HepG2 (cell line): ENCODE measurements around the gene ENKUR. TPM values are rescaled to one million over a fixed set of nuclear protein-coding genes. Genes with fewer than 3 reads are reported as not detected.

Experiments used
- ATAC-seq: fragments of 200-7000 bp; cut with Tn5 transposase; 3 replicates; pipeline ENCODE4 v1.9.1; 2020; ENCODE audit warnings: mild to moderate bottlenecking, moderate library complexity
- BruUV-seq: library from RNA; stranded (reverse); fragments of 400-500 nt; replicated peaks from 2 replicates; lab custom pipeline; 2021; lab: Mats Ljungman, UMichigan
- CTCF ChIA-PET: fragments of 300-600 bp; formaldehyde crosslinking; extraction: SDS; loops from one replicate; lab custom pipeline; 2021; ENCODE audit warnings: low total read pairs, inconsistent platforms, low intra/inter-chr PET ratio; lab: Yijun Ruan, JAX
- POLR2A ChIA-PET: fragments of 350-600 bp; sonication (Branson Sonifier 250); formaldehyde crosslinking; loops from one replicate; lab custom pipeline; 2020; ENCODE audit warnings: antibody characterized with exemption, inconsistent platforms; lab: Yijun Ruan, JAX
- DNase-seq: peaks from one replicate; pipeline ENCODE4 v3.0.0-alpha.2; 2015; ENCODE audit warnings: low spot score
- FAIRE-seq: peaks from 3 replicates; lab custom pipeline; 2011; peaks lifted over from hg19 to GRCh38; lab: Jason Lieb, UNC
- H2AFZ ChIP-seq: one replicate; pipeline ENCODE4 v1.6.1; 2011; ENCODE audit warnings: low read length, inconsistent platforms
- H3K27ac ChIP-seq: fragments of 300-600 bp; 3 replicates; pipeline ENCODE4 v1.8.0; 2011; ENCODE audit warnings: mixed run types, mild to moderate bottlenecking, mixed read lengths, low read length, inconsistent platforms; ENCODE audit not compliant: insufficient read depth; ENCODE audit errors: extremely low read length
- H3K27me3 ChIP-seq, 2 experiments: fragments of 200-600 bp in 1 of 2; 2 replicates in 1 of 2; 3 replicates in 1 of 2; pipeline versions ENCODE4 v1.6.0 to v1.8.0; 2011; ENCODE audit warnings: low read length in 2 of 2, mild to moderate bottlenecking in 2 of 2, moderate library complexity in 2 of 2, inconsistent platforms in 1 of 2; ENCODE audit not compliant: insufficient read depth in 2 of 2, control insufficient read depth in 1 of 2
- H3K36me3 ChIP-seq, 2 experiments: fragments of 200-600 bp in 1 of 2; replicated peaks in 1 of 2; 2 replicates in 1 of 2; 3 replicates in 1 of 2; pipeline versions ENCODE4 v1.5.1 to v1.8.0; 2011; ENCODE audit warnings: low read length in 2 of 2, inconsistent platforms in 1 of 2; ENCODE audit not compliant: insufficient read depth in 2 of 2, control insufficient read depth in 1 of 2
- H3K4me1 ChIP-seq: 2 replicates; pipeline ENCODE4 v1.5.1; 2012; ENCODE audit warnings: low read length, inconsistent platforms; ENCODE audit not compliant: insufficient read depth
- H3K4me2 ChIP-seq: 2 replicates; pipeline ENCODE4 v1.6.0; 2011; ENCODE audit warnings: low read depth, low read length, inconsistent platforms
- H3K4me3 ChIP-seq, 3 experiments: fragments of 200-600 bp in 1 of 3; sonication (generic), shearing (Covaris generic) in 1 of 3; replicated peaks in 1 of 3; 2 replicates each; pipeline ENCODE4 v1.5.1; 2011 to 2016; ENCODE audit warnings: low read length in 3 of 3, inconsistent platforms in 2 of 3, low read depth in 2 of 3, mild to moderate bottlenecking in 2 of 3, control low read depth in 1 of 3, mixed read lengths in 1 of 3; ENCODE audit not compliant: insufficient read depth in 1 of 3
- H3K79me2 ChIP-seq: one replicate; pipeline ENCODE4 v1.6.1; 2011; ENCODE audit warnings: low read length, inconsistent platforms; ENCODE audit not compliant: insufficient read depth
- H3K9ac ChIP-seq: 2 replicates; pipeline ENCODE4 v1.6.0; 2011; ENCODE audit warnings: mild to moderate bottlenecking, low read depth, low read length, inconsistent platforms; ENCODE audit not compliant: insufficient read depth
- H3K9me3 ChIP-seq: 2 replicates; pipeline ENCODE4 v1.5.1; 2012; ENCODE audit warnings: mild to moderate bottlenecking, low read length
- H4K20me1 ChIP-seq: 2 replicates; pipeline ENCODE4 v1.6.0; 2011; ENCODE audit warnings: inconsistent platforms, mild to moderate bottlenecking, low read length, moderate library complexity; ENCODE audit not compliant: insufficient read depth
- KAT8 ChIP-seq: IDR thresholded peaks from 2 replicates; pipeline ENCODE4 v1.6.1; 2016; ENCODE audit warnings: missing genetic modification reagents, missing compliant biosample characterization
- PAXIP1 ChIP-seq: sonication (generic); formaldehyde crosslinking; conservative IDR thresholded peaks from 2 replicates; pipeline ENCODE4 v1.4.0; 2020; ENCODE audit warnings: mild to moderate bottlenecking, missing genetic modification reagents, moderate library complexity
- RXRA ChIP-seq: sonication (generic); formaldehyde crosslinking; IDR thresholded peaks from 2 replicates; pipeline ENCODE4 v1.5.1; 2020; ENCODE audit warnings: missing genetic modification reagents
- SRY ChIP-seq: sonication (generic); formaldehyde crosslinking; IDR thresholded peaks from 2 replicates; pipeline ENCODE4 v1.8.0; 2022; ENCODE audit warnings: mild to moderate bottlenecking, missing genetic modification reagents
- TCF7 ChIP-seq: sonication (generic); IDR thresholded peaks from 2 replicates; pipeline ENCODE4 v1.6.1; 2016; ENCODE audit warnings: antibody characterized with exemption, low read depth
- XRCC5 ChIP-seq: fragments of 200-400 bp; formaldehyde crosslinking; optimal IDR thresholded peaks from 2 replicates; pipeline ENCODE3; 2017; ENCODE audit warnings: mild to moderate bottlenecking, low read length
- ZBTB7B ChIP-seq: sonication (generic); formaldehyde crosslinking; IDR thresholded peaks from 2 replicates; pipeline ENCODE4 v1.4.0; 2020; ENCODE audit warnings: missing genetic modification reagents
- ZNF605 ChIP-seq: sonication (generic); formaldehyde crosslinking; IDR thresholded peaks from 2 replicates; pipeline ENCODE4 v1.8.0; 2022; ENCODE audit warnings: mild to moderate bottlenecking, missing genetic modification reagents
- ZNF773 ChIP-seq: sonication (generic); formaldehyde crosslinking; IDR thresholded peaks from 2 replicates; pipeline ENCODE4 v1.4.0; 2020; ENCODE audit warnings: missing genetic modification reagents, borderline replicate concordance
- WGBS: methylation state at CpG from one replicate; pipeline ENCODE4 v1.1.6; 2017; ENCODE audit warnings: low lambda C conversion rate; 5-methylcytosine and 5-hydroxymethylcytosine counted together
- in situ Hi-C: cut with HindIII; loops from 2 replicates; pipeline ENCODE4 v1.10.0; 2017; ENCODE audit warnings: low pct_unique_long_range_greater_than_20kb; ENCODE audit not compliant: extremely low pct_ligation_motif_present
- intact Hi-C: fragments of 100-400 bp; cut with micrococcal nuclease; formaldehyde crosslinking; loops from one replicate; pipeline ENCODE4 v1.10.0; 2022; ENCODE audit not compliant: unreplicated experiment
- polyA plus RNA-seq, 8 experiments: library from polyadenylated mRNA; depleted of rRNA in 3 of 8; stranded (reverse) in 7 of 8; unstranded in 1 of 8; fragments of >200 nt; fragmentation: Illumina TruSeq in 4 of 8; extraction: Trizol in 4 of 8; gene quantifications; 2 replicates each; pipeline versions ENCODE4 v1.2.1 to v1.2.3, GENCODE V29; 2011 to 2016; ENCODE audit warnings: low read depth in 4 of 8, missing spikeins in 1 of 8, mixed read lengths in 1 of 8; ENCODE audit not compliant: insufficient read depth in 1 of 8
- total RNA-seq, 5 experiments: library from RNA; depleted of rRNA; stranded (reverse); fragments of >200 nt; fragmentation: Illumina TruSeq; extraction: Trizol; gene quantifications; 2 replicates each; pipeline ENCODE4 v1.2.3, GENCODE V29; 2016; ENCODE audit warnings: low read depth in 1 of 5
- TF ChIP-seq, protein P1 (sequence below): IDR thresholded peaks from 2 replicates; pipeline ENCODE4 v1.4.0; 2020; ENCODE audit warnings: mild to moderate bottlenecking, missing genetic modification reagents
- TF ChIP-seq, protein P2 (sequence below): sonication (generic); formaldehyde crosslinking; conservative IDR thresholded peaks from 2 replicates; pipeline ENCODE4 v1.8.0; 2022; ENCODE audit warnings: mild to moderate bottlenecking, moderate library complexity, missing genetic modification reagents
- TF ChIP-seq, protein P3 (sequence below): sonication (generic); formaldehyde crosslinking; IDR thresholded peaks from 2 replicates; pipeline ENCODE4 v1.8.1; 2023; ENCODE audit warnings: mild to moderate bottlenecking, moderate library complexity, missing genetic modification reagents

The ENKUR gene
- total and polyA plus RNA-seq, 2 of the 13 experiments (the other 11 are each of a cell fraction or from before 2014, with no cell fraction given): 0.15 TPM

GRCh38 chr10:24944512-24945255 lies 71.3 kb downstream of the ENKUR start:
- peak overlapping the region; percentile 50 for H3K4me2 ChIP-seq
- FAIRE-seq (no peak), DNase-seq (peak; percentile 69), ATAC-seq (peak; percentile 89)
- no TSS peak for BruUV-seq
- no peak overlapping the region for H3K9ac ChIP-seq
- no peak overlapping the region for H3K27ac ChIP-seq
- intact Hi-C loops (no loop called here), in situ Hi-C loops (no loop called here)
- no peaks in the 10 kb centered on the region for H3K27me3 ChIP-seq
- H4K20me1 ChIP-seq: no peaks in the 10 kb centered on the region
- H3K79me2 ChIP-seq: no peaks in the 10 kb centered on the region
- H3K4me3 ChIP-seq: no peak overlapping the region
- H3K9me3 ChIP-seq: no peaks in the 10 kb centered on the region
- 33% methylated on average over 11 of the region's 11 CpGs for WGBS
- no peaks in the 10 kb centered on the region for H3K36me3 ChIP-seq
- H3K4me1 ChIP-seq: peaks cover 14% of the 10 kb centered on the region
- no peak overlapping the region for H2AFZ ChIP-seq
- ChIA-PET POLR2A (no interaction called here), CTCF (no interaction called here)
- TF ChIP-seq XRCC5 (peak; percentile 40), ZNF773 (CRISPR knock-in tag) (no peak), ZNF605 (CRISPR knock-in tag) (no peak), RXRA (CRISPR knock-in tag) (peak; percentile 16; the same call in 1 of the 2 replicates), KAT8 (0 out of 2 replicates have a peak, but pooled peaks have one; percentile 32), TCF7 (peak; percentile 70; the same call in 1 of the 2 replicates), ZBTB7B (CRISPR knock-in tag) (no peak), PAXIP1 (CRISPR knock-in tag) (no peak), SRY (no peak)
- TF ChIP-seq, protein P1, sequence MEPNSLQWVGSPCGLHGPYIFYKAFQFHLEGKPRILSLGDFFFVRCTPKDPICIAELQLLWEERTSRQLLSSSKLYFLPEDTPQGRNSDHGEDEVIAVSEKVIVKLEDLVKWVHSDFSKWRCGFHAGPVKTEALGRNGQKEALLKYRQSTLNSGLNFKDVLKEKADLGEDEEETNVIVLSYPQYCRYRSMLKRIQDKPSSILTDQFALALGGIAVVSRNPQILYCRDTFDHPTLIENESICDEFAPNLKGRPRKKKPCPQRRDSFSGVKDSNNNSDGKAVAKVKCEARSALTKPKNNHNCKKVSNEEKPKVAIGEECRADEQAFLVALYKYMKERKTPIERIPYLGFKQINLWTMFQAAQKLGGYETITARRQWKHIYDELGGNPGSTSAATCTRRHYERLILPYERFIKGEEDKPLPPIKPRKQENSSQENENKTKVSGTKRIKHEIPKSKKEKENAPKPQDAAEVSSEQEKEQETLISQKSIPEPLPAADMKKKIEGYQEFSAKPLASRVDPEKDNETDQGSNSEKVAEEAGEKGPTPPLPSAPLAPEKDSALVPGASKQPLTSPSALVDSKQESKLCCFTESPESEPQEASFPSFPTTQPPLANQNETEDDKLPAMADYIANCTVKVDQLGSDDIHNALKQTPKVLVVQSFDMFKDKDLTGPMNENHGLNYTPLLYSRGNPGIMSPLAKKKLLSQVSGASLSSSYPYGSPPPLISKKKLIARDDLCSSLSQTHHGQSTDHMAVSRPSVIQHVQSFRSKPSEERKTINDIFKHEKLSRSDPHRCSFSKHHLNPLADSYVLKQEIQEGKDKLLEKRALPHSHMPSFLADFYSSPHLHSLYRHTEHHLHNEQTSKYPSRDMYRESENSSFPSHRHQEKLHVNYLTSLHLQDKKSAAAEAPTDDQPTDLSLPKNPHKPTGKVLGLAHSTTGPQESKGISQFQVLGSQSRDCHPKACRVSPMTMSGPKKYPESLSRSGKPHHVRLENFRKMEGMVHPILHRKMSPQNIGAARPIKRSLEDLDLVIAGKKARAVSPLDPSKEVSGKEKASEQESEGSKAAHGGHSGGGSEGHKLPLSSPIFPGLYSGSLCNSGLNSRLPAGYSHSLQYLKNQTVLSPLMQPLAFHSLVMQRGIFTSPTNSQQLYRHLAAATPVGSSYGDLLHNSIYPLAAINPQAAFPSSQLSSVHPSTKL (CRISPR knock-in tag): 0 out of 2 replicates have a peak, but pooled peaks have one; percentile 16
- TF ChIP-seq, protein P2, sequence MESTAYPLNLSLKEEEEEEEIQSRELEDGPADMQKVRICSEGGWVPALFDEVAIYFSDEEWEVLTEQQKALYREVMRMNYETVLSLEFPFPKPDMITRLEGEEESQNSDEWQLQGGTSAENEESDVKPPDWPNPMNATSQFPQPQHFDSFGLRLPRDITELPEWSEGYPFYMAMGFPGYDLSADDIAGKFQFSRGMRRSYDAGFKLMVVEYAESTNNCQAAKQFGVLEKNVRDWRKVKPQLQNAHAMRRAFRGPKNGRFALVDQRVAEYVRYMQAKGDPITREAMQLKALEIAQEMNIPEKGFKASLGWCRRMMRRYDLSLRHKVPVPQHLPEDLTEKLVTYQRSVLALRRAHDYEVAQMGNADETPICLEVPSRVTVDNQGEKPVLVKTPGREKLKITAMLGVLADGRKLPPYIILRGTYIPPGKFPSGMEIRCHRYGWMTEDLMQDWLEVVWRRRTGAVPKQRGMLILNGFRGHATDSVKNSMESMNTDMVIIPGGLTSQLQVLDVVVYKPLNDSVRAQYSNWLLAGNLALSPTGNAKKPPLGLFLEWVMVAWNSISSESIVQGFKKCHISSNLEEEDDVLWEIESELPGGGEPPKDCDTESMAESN (CRISPR knock-in tag): no peak
- TF ChIP-seq, protein P3, sequence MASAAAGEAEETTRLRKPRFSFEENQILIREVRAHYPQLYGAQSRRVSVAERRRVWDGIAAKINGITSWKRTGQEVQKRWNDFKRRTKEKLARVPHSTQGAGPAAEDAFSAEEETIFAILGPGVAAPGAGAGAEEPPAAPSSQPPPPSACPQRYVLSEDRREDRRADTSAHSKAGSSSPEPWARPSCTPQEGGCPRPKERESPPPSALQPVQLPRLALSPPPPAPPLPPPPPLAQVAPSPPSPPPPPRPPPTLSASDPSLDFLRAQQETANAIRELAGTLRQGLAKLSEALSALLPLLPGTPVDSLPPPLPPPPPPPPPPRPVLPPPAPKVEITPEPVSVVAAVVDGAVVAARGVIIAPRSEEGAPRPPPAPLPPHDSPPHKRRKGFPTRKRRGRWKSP (CRISPR knock-in tag): no peak
